Bronchial epithelial cell (primary cell): ENCODE measurements around the gene PTCD3. TPM values are rescaled to one million over a fixed set of nuclear protein-coding genes. Genes with fewer than 3 reads are reported as not detected.

Experiments used
- DNase-seq: peaks from one replicate; pipeline ENCODE4 v3.0.0-alpha.2; 2010; ENCODE audit warnings: low read depth
- FAIRE-seq: peaks from 2 replicates; lab custom pipeline; 2011; peaks lifted over from hg19 to GRCh38; lab: Jason Lieb, UNC
- H3K27me3 ChIP-seq: 2 replicates; pipeline ENCODE4 v1.5.1; 2011; ENCODE audit warnings: low read length; ENCODE audit not compliant: control insufficient read depth, insufficient read depth
- H3K36me3 ChIP-seq: 2 replicates; pipeline ENCODE4 v1.5.1; 2011; ENCODE audit warnings: low read length; ENCODE audit not compliant: control insufficient read depth, insufficient read depth
- H3K4me3 ChIP-seq: 2 replicates; pipeline ENCODE4 v1.5.1; 2011; ENCODE audit warnings: mild to moderate bottlenecking, low read depth, low read length, control low read depth
- CTCF ChIP-seq: IDR thresholded peaks from 2 replicates; pipeline ENCODE4 v1.5.1; 2011; ENCODE audit warnings: mild to moderate bottlenecking, moderate library complexity, low read length, control low read depth, inconsistent platforms; ENCODE audit not compliant: insufficient read depth, severe bottlenecking
- total RNA-seq: library from RNA; depleted of rRNA; stranded (reverse); fragments of >200 nt; gene quantifications from 2 replicates; pipeline ENCODE4 v1.2.1, GENCODE V29; 2014

Gene PTCD3
- total RNA-seq, 1 donor from 2014 or later: 48.4 TPM

- no peaks in the 10 kb centered on the region for H3K27me3 ChIP-seq
- DNase-seq: no peak
- FAIRE-seq: no peak
- no peak overlapping the region for H3K4me3 ChIP-seq
- H3K36me3 ChIP-seq: peaks cover 12% of the 10 kb centered on the region
- no peak for TF ChIP-seq CTCF
These were observed 54.3 kb downstream of the PTCD3 start for GRCh38 chr2:86160156-86160952.

GRCh38 chr2:86170449-86170848 is 64.4 kb downstream of the PTCD3 start:
- no peak for TF ChIP-seq CTCF
- FAIRE-seq (no peak), DNase-seq (no peak)
- no peaks in the 10 kb centered on the region for H3K27me3 ChIP-seq
- no peak overlapping the region for H3K4me3 ChIP-seq
- H3K36me3 ChIP-seq: peaks cover 1% of the 10 kb centered on the region

GRCh38 chr2:86171295-86171694 is 65.3 kb downstream of the PTCD3 start:
- Histone ChIP-seq H3K4me3 (no peak overlapping the region), H3K36me3 (peaks cover 4% of the 10 kb centered on the region), H3K27me3 (no peaks in the 10 kb centered on the region)
- no peak for TF ChIP-seq CTCF
- FAIRE-seq: no peak
- DNase-seq: no peak

GRCh38 chr2:86172610-86173009 is 66.6 kb downstream of the PTCD3 start:
- FAIRE-seq (no peak), DNase-seq (no peak)
- Histone ChIP-seq H3K4me3 (no peak overlapping the region), H3K27me3 (no peaks in the 10 kb centered on the region), H3K36me3 (peaks cover 4% of the 10 kb centered on the region)
- TF ChIP-seq CTCF: no peak

GRCh38 chr2:86174445-86174844 is 68.4 kb downstream of the PTCD3 start:
- no peak for DNase-seq
- no peak for FAIRE-seq
- H3K36me3 ChIP-seq: peaks cover 2% of the 10 kb centered on the region
- H3K27me3 ChIP-seq: no peaks in the 10 kb centered on the region
- no peak overlapping the region for H3K4me3 ChIP-seq
- no peak for TF ChIP-seq CTCF
